Transverse colon (tissue), 3 donors: ENCODE measurements around the gene AGO1.

Experiments
- EP300 ChIP-seq: sonication (generic); formaldehyde crosslinking; IDR thresholded peaks from one replicate; pipeline ENCODE4 v1.6.1; 2017; ENCODE audit warnings: antibody characterized with exemption, low read depth
- TF ChIP-seq, protein P1 (sequence below), 5 experiments: fragments of 200-600 bp in 3 of 5; fragments of 450-650 bp in 2 of 5; sonication (generic) in 3 of 5; IDR thresholded peaks; 1 replicate in 2 of 5; 2 replicates in 3 of 5; pipeline ENCODE4 v1.5.1; 2016 to 2017; ENCODE audit warnings: antibody characterized with exemption in 5 of 5, inconsistent platforms in 3 of 5, mild to moderate bottlenecking in 2 of 5, moderate library complexity in 1 of 5

- TF ChIP-seq, protein P1, sequence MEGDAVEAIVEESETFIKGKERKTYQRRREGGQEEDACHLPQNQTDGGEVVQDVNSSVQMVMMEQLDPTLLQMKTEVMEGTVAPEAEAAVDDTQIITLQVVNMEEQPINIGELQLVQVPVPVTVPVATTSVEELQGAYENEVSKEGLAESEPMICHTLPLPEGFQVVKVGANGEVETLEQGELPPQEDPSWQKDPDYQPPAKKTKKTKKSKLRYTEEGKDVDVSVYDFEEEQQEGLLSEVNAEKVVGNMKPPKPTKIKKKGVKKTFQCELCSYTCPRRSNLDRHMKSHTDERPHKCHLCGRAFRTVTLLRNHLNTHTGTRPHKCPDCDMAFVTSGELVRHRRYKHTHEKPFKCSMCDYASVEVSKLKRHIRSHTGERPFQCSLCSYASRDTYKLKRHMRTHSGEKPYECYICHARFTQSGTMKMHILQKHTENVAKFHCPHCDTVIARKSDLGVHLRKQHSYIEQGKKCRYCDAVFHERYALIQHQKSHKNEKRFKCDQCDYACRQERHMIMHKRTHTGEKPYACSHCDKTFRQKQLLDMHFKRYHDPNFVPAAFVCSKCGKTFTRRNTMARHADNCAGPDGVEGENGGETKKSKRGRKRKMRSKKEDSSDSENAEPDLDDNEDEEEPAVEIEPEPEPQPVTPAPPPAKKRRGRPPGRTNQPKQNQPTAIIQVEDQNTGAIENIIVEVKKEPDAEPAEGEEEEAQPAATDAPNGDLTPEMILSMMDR (IDR thresholded peaks at IDR 0.05): no peak
- no peak for TF ChIP-seq EP300
These were observed 9.7 kb upstream of the AGO1 start for GRCh38 chr1:35873243-35873750.
